Lung (tissue), 12 donors: Measurements from ENCODE around the gene IFIT1. TPM values are rescaled to one million over a fixed set of nuclear protein-coding genes. Genes with fewer than 3 reads are reported as not detected.

ENCODE experiments used
- ATAC-seq: fragments of 200-7000 bp; cut with Tn5 transposase; one replicate; pipeline ENCODE4 v1.9.1; 2020; ENCODE audit warnings: moderate number of reproducible peaks; ENCODE audit not compliant: insufficient read depth, low FRiP score
- DNase-seq, 3 donors: peaks; one replicate each; pipeline ENCODE4 v3.0.0-alpha.2; 2013 to 2017
- H3K27ac ChIP-seq, 2 donors: one replicate each; pipeline ENCODE4 v1.5.1; 2013; ENCODE audit warnings: mild to moderate bottlenecking in 2 of 2, moderate library complexity in 2 of 2, control low read depth in 1 of 2, inconsistent platforms in 1 of 2, low read depth in 1 of 2, low read length in 1 of 2
- H3K27me3 ChIP-seq, 3 donors: one replicate each; pipeline ENCODE4 v1.5.1; 2013; ENCODE audit warnings: low read length in 2 of 3; ENCODE audit not compliant: control insufficient read depth in 3 of 3, insufficient read depth in 3 of 3
- H3K36me3 ChIP-seq, 4 donors: one replicate each; pipeline ENCODE4 v1.5.1; 2013; ENCODE audit warnings: low read length in 4 of 4, mild to moderate bottlenecking in 1 of 4, moderate library complexity in 1 of 4; ENCODE audit not compliant: control insufficient read depth in 4 of 4, insufficient read depth in 4 of 4
- H3K4me1 ChIP-seq, 5 donors: one replicate each; pipeline ENCODE4 v1.5.1; 2013; ENCODE audit warnings: low read length in 5 of 5, mild to moderate bottlenecking in 2 of 5, moderate library complexity in 1 of 5; ENCODE audit not compliant: control insufficient read depth in 5 of 5, insufficient read depth in 5 of 5
- H3K4me3 ChIP-seq: one replicate; pipeline ENCODE4 v1.5.1; 2013; ENCODE audit warnings: mild to moderate bottlenecking, control low read depth, moderate library complexity
- H3K9ac ChIP-seq, 2 donors: one replicate each; pipeline ENCODE4 v1.5.1; 2013; ENCODE audit warnings: low read length in 2 of 2, control low read depth in 1 of 2; ENCODE audit not compliant: insufficient read depth in 1 of 2
- H3K9me3 ChIP-seq, 4 donors: one replicate each; pipeline ENCODE4 v1.5.1; 2013; ENCODE audit warnings: low read length in 3 of 4, mild to moderate bottlenecking in 1 of 4, moderate library complexity in 1 of 4; ENCODE audit not compliant: control insufficient read depth in 4 of 4, insufficient read depth in 3 of 4
- WGBS, 2 donors: extraction: QIAGEN DNeasy Blood & Tissue Kit; methylation state at CpG; one replicate each; pipeline ENCODE4 v1.1.7; 2013; 5-methylcytosine and 5-hydroxymethylcytosine counted together
- polyA plus RNA-seq, 2 donors: library from polyadenylated mRNA; stranded (reverse); fragments of 200-250 nt; gene quantifications; one replicate each; pipeline ENCODE4 v1.2.1, GENCODE V29; 2013
- total RNA-seq, 2 donors: library from RNA; depleted of rRNA in 1 of 2; stranded (reverse); fragments of >200 nt in 1 of 2; gene quantifications; one replicate each; pipeline ENCODE4 v1.2.1, GENCODE V29; 2014 to 2021
- TF ChIP-seq, protein P1 (sequence below): IDR thresholded peaks from 2 replicates; pipeline ENCODE4 v1.5.1; 2012; ENCODE audit warnings: mild to moderate bottlenecking; ENCODE audit errors: control extremely low read depth, extremely low read depth
- donor health status: control.
- donor health status: control.
- donor health status: Bipolar disorder and iron deficiency.
- donor health status: healthy.
- donor health status: DM: yes; HTN: yes; CAD: no.

The IFIT1 gene
- total and polyA plus RNA-seq, 4 donors, result 11.1 to 17.7 (median 15.0) TPM

DNA sequence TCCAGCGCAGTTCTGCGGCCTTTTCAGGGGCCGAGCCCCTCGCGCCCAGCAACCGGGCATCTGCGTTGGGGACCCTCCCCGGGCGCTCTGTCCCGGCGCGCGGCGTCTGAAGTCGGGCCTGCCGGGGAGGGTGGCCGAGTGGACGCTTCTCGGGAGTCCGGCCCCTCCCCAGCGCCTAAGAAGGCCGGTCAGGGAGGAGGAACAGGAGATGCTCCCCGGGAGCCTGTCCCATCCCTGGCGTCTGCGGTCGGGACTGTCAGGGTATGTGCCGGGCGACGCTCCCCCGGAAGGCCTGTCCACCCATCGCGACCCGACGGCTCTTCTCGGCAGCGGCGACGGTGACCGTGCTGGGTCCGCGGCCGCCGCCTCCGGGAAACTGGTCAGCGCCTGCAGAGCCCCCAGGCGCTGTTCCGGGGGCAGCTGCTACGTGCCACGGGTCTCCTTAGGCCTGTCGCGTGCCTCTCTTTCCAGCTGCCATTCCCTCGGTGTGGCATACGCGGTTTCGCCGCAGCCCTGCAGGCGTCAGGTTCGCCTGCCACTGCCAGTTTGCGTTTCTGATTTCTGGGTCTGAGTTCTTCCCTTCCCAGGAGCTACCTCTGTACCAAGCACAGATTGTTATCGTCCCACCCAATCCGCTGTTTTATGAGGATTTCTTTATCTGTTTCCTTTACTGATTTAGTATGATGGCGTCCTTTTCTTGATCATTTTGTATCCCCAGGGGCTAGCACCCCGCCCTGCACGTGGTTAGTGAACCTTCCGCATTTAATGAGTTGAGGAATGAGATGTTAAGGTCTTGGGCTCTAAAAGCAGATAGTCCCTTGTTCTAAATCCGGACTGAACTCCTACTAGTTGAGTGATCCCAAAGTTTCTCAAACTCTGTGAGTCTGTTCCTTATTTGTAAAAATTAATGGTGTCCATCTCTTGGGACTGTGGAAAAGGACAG, 22.7 kb downstream of the IFIT1 start:
- Histone ChIP-seq H3K4me3 (peak overlapping the region; percentile 93), H3K27me3 (no peaks in the 10 kb centered on the region), H3K27ac (peak overlapping the region; percentile 97 to 99), H3K36me3 (peaks cover 6 to 18% (median 11%) of the 10 kb centered on the region in 4 donors), H3K9me3 (peaks cover 0 to 3% (median 0%) of the 10 kb centered on the region in 4 donors), H3K4me1 (peaks cover 4 to 35% (median 6%) of the 10 kb centered on the region in 5 donors), H3K9ac (peak overlapping the region; percentile 86 to 91)
- peak; percentile 69 to 74 (median 70) for DNase-seq
- ATAC-seq, result peak; percentile 65
- TF ChIP-seq, protein P1, sequence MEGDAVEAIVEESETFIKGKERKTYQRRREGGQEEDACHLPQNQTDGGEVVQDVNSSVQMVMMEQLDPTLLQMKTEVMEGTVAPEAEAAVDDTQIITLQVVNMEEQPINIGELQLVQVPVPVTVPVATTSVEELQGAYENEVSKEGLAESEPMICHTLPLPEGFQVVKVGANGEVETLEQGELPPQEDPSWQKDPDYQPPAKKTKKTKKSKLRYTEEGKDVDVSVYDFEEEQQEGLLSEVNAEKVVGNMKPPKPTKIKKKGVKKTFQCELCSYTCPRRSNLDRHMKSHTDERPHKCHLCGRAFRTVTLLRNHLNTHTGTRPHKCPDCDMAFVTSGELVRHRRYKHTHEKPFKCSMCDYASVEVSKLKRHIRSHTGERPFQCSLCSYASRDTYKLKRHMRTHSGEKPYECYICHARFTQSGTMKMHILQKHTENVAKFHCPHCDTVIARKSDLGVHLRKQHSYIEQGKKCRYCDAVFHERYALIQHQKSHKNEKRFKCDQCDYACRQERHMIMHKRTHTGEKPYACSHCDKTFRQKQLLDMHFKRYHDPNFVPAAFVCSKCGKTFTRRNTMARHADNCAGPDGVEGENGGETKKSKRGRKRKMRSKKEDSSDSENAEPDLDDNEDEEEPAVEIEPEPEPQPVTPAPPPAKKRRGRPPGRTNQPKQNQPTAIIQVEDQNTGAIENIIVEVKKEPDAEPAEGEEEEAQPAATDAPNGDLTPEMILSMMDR, result no peak
- 1% methylated on average over 62 to 66 of the region's 66 CpGs for WGBS, 2 donors

DNA sequence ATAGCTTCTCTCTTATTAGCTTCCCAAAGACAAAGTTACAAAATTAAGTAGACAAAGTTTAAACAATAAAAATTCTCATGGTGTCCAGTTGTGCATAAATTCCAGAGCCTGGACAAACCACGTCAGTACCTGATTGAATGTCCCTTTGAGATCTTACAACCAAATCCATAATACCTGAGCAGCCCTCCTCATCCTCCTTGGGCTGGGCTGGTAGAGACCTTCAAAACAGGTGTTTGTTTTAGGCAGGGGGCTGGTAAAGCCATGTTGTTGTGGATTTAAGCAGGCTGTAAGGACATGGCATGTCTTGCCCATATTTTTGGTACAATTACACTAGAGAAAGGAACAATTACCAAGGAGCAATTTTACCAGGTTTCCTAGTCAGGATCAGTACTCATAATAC, 24.0 kb downstream of the IFIT1 start:
- peaks cover 6 to 24% (median 17%) of the 10 kb centered on the region in 4 donors for H3K36me3 ChIP-seq
- peaks cover 0 to 3% (median 0%) of the 10 kb centered on the region in 4 donors for H3K9me3 ChIP-seq
- H3K9ac ChIP-seq, result peak overlapping the region in 1 of 2 donors; percentile 13
- 79 to 92% methylated on average over 1 of the region's 1 CpG for WGBS, 2 donors
- H3K4me3 ChIP-seq, result no peak overlapping the region
- no peaks in the 10 kb centered on the region for H3K27me3 ChIP-seq
- peaks cover 4 to 35% (median 9%) of the 10 kb centered on the region in 5 donors for H3K4me1 ChIP-seq
- H3K27ac ChIP-seq, result no peak overlapping the region
- TF ChIP-seq, protein P1, result no peak
- DNase-seq (no peak), ATAC-seq (no peak)

DNA sequence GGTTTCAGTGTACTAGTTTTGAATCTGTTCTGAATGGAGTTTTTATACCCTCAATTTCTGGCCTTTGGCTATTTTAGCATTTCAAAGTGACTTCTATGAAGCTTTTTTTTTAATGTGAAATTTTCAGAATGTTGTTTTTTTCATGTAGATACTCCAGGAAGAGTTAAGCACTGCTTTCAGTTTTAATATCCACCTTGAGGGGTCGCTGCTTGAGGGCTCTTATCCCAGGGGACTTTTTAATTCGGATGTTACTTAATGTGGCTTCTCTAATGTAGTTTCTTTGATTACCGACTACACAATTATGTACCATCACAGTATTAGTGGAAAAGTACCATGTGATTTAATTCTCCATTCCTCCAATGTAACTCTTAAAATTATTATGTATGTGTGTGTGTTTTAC, 27.1 kb downstream of the IFIT1 start:
- no peak overlapping the region for H3K27ac ChIP-seq
- ATAC-seq (no peak), DNase-seq (peak in 2 of 3 donors; percentile 52 to 53)
- peaks cover 6 to 22% (median 17%) of the 10 kb centered on the region in 4 donors for H3K36me3 ChIP-seq
- TF ChIP-seq, protein P1, result no peak
- no peaks in the 10 kb centered on the region for H3K27me3 ChIP-seq
- H3K4me1 ChIP-seq, result peaks cover 4 to 35% (median 9%) of the 10 kb centered on the region in 5 donors
- H3K9ac ChIP-seq, result no peak overlapping the region
- no peaks in the 10 kb centered on the region for H3K9me3 ChIP-seq
- no peak overlapping the region for H3K4me3 ChIP-seq
- 38 to 50% methylated on average over 3 of the region's 3 CpGs for WGBS, 2 donors
